A549 (cell line): Measurements from ENCODE around the gene C19orf81.

Experiments used
- CEBPB ChIP-seq, 2 experiments: fragments of >200 bp in 1 of 2; sonication (Bioruptor Twin) in 1 of 2; formaldehyde crosslinking in 1 of 2; IDR thresholded peaks; 2 replicates each; pipeline ENCODE4 v1.6.1; 2012 to 2016
- CTCF ChIP-seq: fragments of >200 bp; sonication (Bioruptor Twin); formaldehyde crosslinking; IDR thresholded peaks from 3 replicates; pipeline ENCODE4 v1.5.1; 2016
- EHF ChIP-seq: fragments of 250-450 bp; sonication (Bioruptor Pico); IDR thresholded peaks from 2 replicates; pipeline ENCODE4 v1.5.0; 2020; ENCODE audit warnings: mild to moderate bottlenecking
- ESRRA ChIP-seq: fragments of 150-350 bp; IDR thresholded peaks from 2 replicates; pipeline ENCODE4 v1.6.1; 2014; ENCODE audit warnings: mild to moderate bottlenecking, low read length, borderline replicate concordance
- MAFK ChIP-seq: fragments of 450-650 bp; IDR thresholded peaks from 2 replicates; pipeline ENCODE4 v1.6.1; 2014; ENCODE audit not compliant: partially characterized antibody
- MAZ ChIP-seq: fragments of 150-350 bp; IDR thresholded peaks from 2 replicates; pipeline ENCODE4 v1.6.1; 2014; ENCODE audit warnings: antibody characterized with exemption, low read depth, low read length, borderline replicate concordance
- MYC ChIP-seq: IDR thresholded peaks from 2 replicates; pipeline ENCODE4 v1.6.1; 2012; ENCODE audit warnings: mild to moderate bottlenecking, inconsistent platforms, low read length, improper control_type of control experiment, borderline replicate concordance
- POLR2A ChIP-seq: IDR thresholded peaks from 2 replicates; pipeline ENCODE4 v1.6.1; 2012; ENCODE audit warnings: mild to moderate bottlenecking, low read length
- SREBF2 ChIP-seq: fragments of 450-650 bp; IDR thresholded peaks from 2 replicates; pipeline ENCODE4 v1.6.1; 2014; ENCODE audit warnings: mild to moderate bottlenecking, moderate library complexity
- TF ChIP-seq, protein P1 (sequence below): IDR thresholded peaks from 2 replicates; pipeline ENCODE4 v1.6.1; 2012

- no peak for TF ChIP-seq CTCF
- TF ChIP-seq MYC: no peak
- no peak for TF ChIP-seq POLR2A
- no peak for TF ChIP-seq SREBF2
- no peak for TF ChIP-seq MAFK
- TF ChIP-seq MAZ: no peak
- no peak for TF ChIP-seq EHF (CRISPR knock-in tag)
- TF ChIP-seq, protein P1, sequence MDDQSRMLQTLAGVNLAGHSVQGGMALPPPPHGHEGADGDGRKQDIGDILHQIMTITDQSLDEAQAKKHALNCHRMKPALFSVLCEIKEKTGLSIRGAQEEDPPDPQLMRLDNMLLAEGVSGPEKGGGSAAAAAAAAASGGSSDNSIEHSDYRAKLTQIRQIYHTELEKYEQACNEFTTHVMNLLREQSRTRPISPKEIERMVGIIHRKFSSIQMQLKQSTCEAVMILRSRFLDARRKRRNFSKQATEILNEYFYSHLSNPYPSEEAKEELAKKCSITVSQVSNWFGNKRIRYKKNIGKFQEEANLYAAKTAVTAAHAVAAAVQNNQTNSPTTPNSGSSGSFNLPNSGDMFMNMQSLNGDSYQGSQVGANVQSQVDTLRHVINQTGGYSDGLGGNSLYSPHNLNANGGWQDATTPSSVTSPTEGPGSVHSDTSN: no peak
- no peak for TF ChIP-seq CEBPB (IDR thresholded peaks at IDR 0.05)
- TF ChIP-seq ESRRA: no peak
These were observed 53.1 kb downstream of the C19orf81 start for GRCh38 chr19:50702158-50702870.
